Fibroblast of mammary gland (primary cell): ENCODE data around the gene KLHL33.

Experiments
- DNase-seq: peaks from one replicate; pipeline ENCODE4 v3.0.0-alpha.2; 2010; ENCODE audit warnings: low read depth
- H3K4me3 ChIP-seq: 2 replicates; pipeline ENCODE4 v1.5.1; 2011; ENCODE audit warnings: low read depth, mild to moderate bottlenecking, low read length, moderate library complexity; ENCODE audit not compliant: control insufficient read depth
- CTCF ChIP-seq: conservative IDR thresholded peaks from 2 replicates; pipeline ENCODE4 v1.5.1; 2011; ENCODE audit warnings: low read depth, low read length, inconsistent platforms; ENCODE audit not compliant: control insufficient read depth, insufficient read depth

Gene KLHL33

DNA sequence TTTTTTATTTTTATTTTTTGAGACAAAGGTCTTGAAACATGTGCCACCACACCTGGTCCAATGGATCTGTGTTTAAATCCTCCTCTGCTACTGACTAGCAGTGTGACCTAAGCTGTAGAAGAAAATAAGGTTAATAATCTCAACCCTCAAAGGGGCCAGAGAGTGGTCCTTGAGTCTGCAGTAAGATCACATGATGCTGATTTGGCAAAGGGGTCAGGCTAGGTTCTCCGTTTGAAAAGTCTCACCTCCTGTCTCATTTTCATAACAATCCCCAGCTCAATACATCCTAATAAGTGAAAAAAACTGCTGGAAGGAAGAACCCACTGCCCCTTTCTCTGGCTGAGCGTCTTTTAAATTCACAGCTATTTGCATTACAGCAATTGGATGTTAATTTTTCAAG lies 14.7 kb downstream of the KLHL33 start:
- no peak for TF ChIP-seq CTCF
- DNase-seq = no peak
- H3K4me3 ChIP-seq = no peak overlapping the region

- no peak for TF ChIP-seq CTCF
- H3K4me3 ChIP-seq = no peak overlapping the region
- no peak for DNase-seq
These were observed 16.5 kb downstream of the KLHL33 start for GRCh38 chr14:20419419-20419818.

GRCh38 chr14:20418501-20418909 lies 17.5 kb downstream of the KLHL33 start:
- TF ChIP-seq CTCF = no peak
- no peak for DNase-seq
- H3K4me3 ChIP-seq = no peak overlapping the region

DNA sequence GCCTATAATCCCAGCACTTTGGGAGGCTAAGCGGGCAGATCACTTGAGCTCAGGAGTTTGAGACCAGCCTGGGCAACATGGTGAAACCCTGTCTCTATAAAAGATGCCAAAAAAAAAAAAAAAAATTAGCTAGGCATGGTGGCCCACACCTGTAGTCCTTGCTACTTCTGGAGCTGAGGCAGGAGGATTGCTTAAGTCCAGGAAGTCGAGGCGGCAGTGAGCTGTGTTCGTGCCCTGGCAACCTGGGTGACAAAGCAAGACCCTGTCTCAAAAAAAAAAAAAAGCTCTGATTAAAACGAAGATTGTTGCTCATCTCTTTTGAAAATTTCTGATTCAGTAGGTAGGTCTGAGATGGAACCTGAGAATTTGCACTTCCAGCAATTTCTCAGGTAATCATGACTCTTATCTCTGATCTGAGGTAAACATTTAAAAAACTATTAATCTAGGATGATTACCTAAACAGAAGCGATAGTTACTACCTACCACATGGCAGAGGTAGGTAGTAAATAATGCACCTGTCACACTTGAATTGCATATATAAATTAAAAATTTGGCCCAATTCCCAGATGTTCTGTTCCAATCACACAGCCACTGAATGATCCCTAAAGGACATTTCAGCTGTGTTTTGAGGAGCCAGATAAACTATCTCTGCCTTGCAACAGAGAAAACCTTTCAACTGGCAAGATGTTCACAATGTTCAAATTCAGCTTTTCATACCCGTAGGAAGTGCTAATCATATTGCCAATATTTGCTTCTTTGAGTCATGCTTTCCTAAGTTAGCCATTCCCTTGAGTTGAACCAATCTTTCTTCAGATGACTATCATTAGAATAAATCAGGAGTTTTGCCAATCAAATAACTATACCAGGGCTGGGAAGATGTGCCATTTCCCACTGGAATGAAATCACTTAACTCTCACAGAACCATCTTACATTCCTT lies 18.4 kb downstream of the KLHL33 start:
- no peak for DNase-seq
- H3K4me3 ChIP-seq = no peak overlapping the region
- no peak for TF ChIP-seq CTCF

GRCh38 chr14:20416223-20416622 lies 19.7 kb downstream of the KLHL33 start:
- DNase-seq = no peak
- H3K4me3 ChIP-seq = no peak overlapping the region
- no peak for TF ChIP-seq CTCF

GRCh38 chr14:20415782-20416206 lies 20.2 kb downstream of the KLHL33 start:
- TF ChIP-seq CTCF = peak; percentile 70
- peak; percentile 65 for DNase-seq
- no peak overlapping the region for H3K4me3 ChIP-seq
